ENCODE measurements around the gene ARHGAP4. TPM values are rescaled to one million over a fixed set of nuclear protein-coding genes. Genes with fewer than 3 reads are reported as not detected.

ARHGAP4 gene
- total RNA-seq, 1 donor from 2014 or later, result 69.8 TPM

DNA sequence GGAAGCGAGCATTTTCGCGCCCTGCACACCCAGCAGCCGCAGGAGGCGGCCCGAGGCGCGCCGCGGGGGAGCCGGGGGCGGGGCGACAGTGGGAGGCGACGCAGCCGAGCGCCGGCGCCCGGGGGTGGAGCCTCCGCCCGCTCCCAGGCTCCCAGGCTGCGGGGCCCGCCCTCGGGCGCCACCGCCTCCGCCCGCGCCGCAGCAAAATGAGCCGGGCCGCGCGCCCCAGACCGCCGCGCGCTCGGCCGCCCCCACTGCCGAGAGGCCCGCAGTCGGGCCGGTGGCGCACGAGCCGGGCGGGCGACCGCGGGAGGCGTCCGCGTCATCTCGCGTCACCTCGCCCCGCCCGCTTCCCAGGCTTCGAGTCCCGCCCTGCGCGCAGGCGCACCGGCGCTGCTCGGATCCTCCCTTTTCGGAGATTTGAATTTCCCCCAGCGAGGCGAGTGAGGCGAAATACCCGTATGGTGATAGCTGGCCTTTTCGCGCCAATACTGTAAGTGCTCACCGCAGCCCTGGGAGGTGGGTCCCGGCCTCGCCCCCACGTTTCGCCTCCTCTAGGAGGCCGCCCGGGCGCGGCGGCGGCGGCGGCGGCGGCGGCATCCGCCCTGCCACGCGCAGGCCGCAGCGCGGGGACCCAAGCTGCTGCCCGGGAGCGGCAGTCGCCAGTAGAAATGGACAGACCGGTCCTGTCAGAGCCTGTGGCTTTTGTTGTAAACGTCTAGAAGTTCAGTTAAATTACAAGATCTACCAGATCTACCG is 46.5 kb upstream of the ARHGAP4 start, which contains the start of gene TMEM187:
Gene TMEM187, plus strand, starts transcription at position 387 of the 759 bp plus-strand sequence. CDS start 9,309 bp downstream, outside the sequence.
- Histone ChIP-seq H3K9me3 (no peaks in the 10 kb centered on the region), H3K27me3 (no peaks in the 10 kb centered on the region), H3K36me3 (no peaks in the 10 kb centered on the region), H3K27ac (peak within 1 kb of the TSS; percentile 98), H3K4me3 (peak within 1 kb of the TSS; percentile 68), H3K4me1 (peaks cover 27% of the 10 kb centered on the region)
- intact Hi-C loops (cut with DNase I), result no loop called here
- TF ChIP-seq, protein P1, sequence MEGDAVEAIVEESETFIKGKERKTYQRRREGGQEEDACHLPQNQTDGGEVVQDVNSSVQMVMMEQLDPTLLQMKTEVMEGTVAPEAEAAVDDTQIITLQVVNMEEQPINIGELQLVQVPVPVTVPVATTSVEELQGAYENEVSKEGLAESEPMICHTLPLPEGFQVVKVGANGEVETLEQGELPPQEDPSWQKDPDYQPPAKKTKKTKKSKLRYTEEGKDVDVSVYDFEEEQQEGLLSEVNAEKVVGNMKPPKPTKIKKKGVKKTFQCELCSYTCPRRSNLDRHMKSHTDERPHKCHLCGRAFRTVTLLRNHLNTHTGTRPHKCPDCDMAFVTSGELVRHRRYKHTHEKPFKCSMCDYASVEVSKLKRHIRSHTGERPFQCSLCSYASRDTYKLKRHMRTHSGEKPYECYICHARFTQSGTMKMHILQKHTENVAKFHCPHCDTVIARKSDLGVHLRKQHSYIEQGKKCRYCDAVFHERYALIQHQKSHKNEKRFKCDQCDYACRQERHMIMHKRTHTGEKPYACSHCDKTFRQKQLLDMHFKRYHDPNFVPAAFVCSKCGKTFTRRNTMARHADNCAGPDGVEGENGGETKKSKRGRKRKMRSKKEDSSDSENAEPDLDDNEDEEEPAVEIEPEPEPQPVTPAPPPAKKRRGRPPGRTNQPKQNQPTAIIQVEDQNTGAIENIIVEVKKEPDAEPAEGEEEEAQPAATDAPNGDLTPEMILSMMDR (IDR thresholded peaks at IDR 0.05), result no peak
- DNase-seq (peak; percentile 91), ATAC-seq (peak; percentile 71)

DNA sequence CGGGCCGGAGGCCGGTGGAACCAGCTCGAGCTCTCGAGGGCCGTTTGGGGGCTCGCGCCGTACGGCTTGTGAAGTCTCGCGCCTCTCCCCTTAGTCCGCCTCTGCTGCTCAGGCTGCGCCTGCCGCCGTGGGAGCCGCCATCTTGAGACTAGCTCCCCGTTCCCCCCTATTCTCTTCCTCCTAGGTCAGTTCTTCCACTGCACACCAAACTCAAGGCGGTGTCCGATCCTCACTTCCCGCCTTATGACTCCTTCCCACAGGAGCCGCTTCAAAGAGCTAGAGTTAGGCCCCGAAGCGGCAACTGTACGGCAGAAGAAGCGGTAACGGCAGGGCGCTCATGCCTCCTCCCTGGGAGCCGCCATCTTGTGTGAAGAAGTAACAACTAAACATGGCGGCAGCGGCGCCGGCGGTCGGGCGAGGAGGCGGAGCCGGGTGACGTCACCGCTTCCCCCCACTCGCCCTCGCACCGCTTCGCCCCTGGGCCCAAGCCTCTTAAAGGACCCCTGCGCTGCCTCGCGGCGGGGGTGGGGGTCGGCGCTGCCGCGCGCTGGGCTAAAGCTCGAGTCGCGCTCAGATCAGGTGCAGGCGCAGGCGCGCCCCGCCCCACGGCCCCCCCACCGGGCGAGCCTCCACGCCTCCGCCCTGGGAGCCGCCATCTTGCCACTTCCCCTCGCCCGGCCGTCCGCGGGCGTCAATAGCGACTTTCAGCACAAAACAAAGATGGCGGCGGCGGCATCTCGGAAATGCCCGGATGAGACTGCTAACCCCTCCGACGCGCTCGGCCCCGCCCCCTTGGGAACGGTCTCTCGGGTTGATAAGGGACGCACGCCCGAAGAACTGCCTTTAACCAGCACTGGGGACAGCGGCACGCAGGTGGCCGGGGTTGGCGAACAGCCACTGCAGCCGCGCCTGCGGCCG is 45.6 kb upstream of the ARHGAP4 start, which contains the start of gene HCFC1:
Gene HCFC1, minus strand, starts transcription at position 369 of the 918 bp plus-strand sequence. CDS start 978 bp downstream, outside the sequence.
- intact Hi-C loops (cut with DNase I), result no loop called here
- TF ChIP-seq, protein P1 (IDR thresholded peaks at IDR 0.05), result no peak
- H3K27me3 ChIP-seq, result no peaks in the 10 kb centered on the region
- H3K4me3 ChIP-seq, result peak within 1 kb of the TSS; percentile 68
- no peaks in the 10 kb centered on the region for H3K9me3 ChIP-seq
- peaks cover 34% of the 10 kb centered on the region for H3K4me1 ChIP-seq
- ATAC-seq, result peak; percentile 72
- peak within 1 kb of the TSS; percentile 98 for H3K27ac ChIP-seq
- peak; percentile 95 for DNase-seq
- H3K36me3 ChIP-seq, result no peaks in the 10 kb centered on the region

DNA sequence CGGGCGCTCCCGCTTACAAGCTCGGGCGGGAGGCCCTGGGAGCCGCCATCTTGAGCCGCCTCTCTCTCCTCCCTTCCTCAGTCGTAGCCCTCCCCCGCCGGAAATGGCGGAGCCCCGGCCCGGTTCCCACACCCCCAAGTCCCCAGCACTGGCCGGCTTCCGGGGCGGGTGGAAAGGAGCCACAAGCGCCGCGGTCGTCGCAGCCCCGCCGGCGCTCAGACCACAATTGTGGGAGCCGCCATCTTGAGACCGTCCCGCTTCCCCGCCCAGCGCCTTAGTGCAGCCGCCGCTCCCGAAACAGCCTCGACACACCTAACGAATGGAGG is 45.0 kb upstream of the ARHGAP4 start:
- TF ChIP-seq, protein P1 (IDR thresholded peaks at IDR 0.05), result no peak
- peak overlapping the region; percentile 98 for H3K27ac ChIP-seq
- ATAC-seq (peak; percentile 74), DNase-seq (peak; percentile 94)
- H3K27me3 ChIP-seq, result no peaks in the 10 kb centered on the region
- H3K4me3 ChIP-seq, result peak overlapping the region; percentile 68
- intact Hi-C loops (cut with DNase I), result no loop called here
- H3K9me3 ChIP-seq, result no peaks in the 10 kb centered on the region
- no peaks in the 10 kb centered on the region for H3K36me3 ChIP-seq
- peaks cover 41% of the 10 kb centered on the region for H3K4me1 ChIP-seq

DNA sequence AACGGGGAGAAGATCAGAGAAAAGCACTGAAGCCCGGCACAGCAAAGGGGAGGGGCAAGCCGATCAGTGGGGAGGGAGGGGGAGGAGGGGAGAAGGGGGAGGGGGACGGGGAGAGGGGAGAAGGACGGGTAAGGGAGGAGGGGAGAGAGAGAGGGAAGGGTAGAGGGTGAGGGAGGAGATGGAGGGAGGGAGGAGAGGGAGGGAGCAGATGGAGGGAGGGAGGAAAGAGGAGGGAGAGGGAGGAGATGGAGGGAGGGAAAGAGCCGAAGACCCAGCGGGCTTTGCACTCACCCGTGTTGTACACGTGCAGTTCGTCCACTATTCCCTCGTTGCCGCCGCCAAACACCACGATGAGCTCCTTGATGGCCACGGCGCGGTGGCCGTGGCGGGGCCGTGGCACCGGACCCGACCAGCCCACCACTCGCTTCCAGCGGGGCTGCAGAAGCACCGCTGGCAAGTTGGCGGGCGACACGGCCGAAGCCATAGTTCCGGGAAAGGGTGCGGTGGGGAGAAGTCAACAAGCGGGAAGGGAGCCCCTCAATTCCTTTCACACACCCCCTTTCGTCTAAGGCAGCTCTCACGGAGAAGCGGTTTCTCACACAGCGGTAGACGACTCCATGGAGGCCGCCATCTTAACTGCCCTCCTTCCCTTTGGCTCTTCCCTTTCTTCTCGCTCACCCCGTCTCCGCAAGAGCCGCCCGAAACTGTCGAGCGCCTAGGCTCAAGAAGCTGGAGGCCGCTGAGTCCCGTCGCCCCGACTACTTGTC is 44.5 kb upstream of the ARHGAP4 start:
- Histone ChIP-seq H3K27me3 (no peaks in the 10 kb centered on the region), H3K4me1 (peaks cover 46% of the 10 kb centered on the region), H3K4me3 (peak overlapping the region; percentile 68), H3K36me3 (no peaks in the 10 kb centered on the region), H3K27ac (peak overlapping the region; percentile 98), H3K9me3 (no peaks in the 10 kb centered on the region)
- intact Hi-C loops (cut with DNase I), result no loop called here
- TF ChIP-seq, protein P1 (IDR thresholded peaks at IDR 0.05), result no peak
- ATAC-seq (peak; percentile 2), DNase-seq (no peak)

DNA sequence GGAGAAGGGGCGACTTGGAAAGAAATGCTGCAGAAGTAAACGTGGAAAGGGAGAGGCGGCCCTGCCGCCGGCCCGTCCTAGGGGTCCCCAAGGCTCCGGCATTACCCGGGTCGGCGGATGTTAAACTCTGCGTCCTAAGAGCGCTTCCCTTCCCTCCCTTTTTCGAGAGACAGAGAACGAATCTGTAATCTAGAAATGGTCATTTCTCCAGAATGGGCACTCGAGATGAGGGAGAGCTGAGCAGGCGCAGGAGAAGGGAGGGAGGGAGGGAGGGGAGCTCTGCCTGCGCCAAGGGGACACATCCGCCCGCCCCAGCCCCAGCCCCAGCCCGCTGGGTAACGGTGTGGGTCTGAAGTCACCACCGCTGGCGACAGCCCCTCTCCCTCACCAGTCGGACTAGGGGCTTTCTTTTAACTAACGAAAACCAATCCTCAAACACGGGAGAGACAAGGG is 43.9 kb upstream of the ARHGAP4 start:
- intact Hi-C loops (cut with DNase I), result no loop called here
- Histone ChIP-seq H3K36me3 (no peaks in the 10 kb centered on the region), H3K4me1 (peaks cover 47% of the 10 kb centered on the region), H3K9me3 (no peaks in the 10 kb centered on the region), H3K4me3 (peak overlapping the region; percentile 68), H3K27ac (peak overlapping the region; percentile 65), H3K27me3 (no peaks in the 10 kb centered on the region)
- DNase-seq, result no peak
- TF ChIP-seq, protein P1 (IDR thresholded peaks at IDR 0.05), result no peak
- ATAC-seq, result no peak

Data from upper lobe of right lung (tissue), 1 donor.